SK-N-MC (cell line): Measurements from ENCODE around the gene EPHX1.
"Not testable (repeated sequence)": the region's sequence is repeated elsewhere in the genome, so short reads cannot be mapped to it uniquely, and the experiment has no call there.

Experiments used
- DNase-seq: peaks from one replicate; pipeline ENCODE4 v3.0.0-alpha.2; 2011; ENCODE audit warnings: low read depth, low spot score
- H3K27ac ChIP-seq: fragments of 200-600 bp; sonication (generic); 2 replicates; pipeline ENCODE4 v1.5.1; 2016; ENCODE audit warnings: mixed run types
- H3K36me3 ChIP-seq: fragments of 200-600 bp; sonication (generic); 2 replicates; pipeline ENCODE4 v1.6.1; 2017; ENCODE audit warnings: antibody characterized with exemption, low read length, mixed read lengths; ENCODE audit not compliant: insufficient read depth
- H3K4me3 ChIP-seq: fragments of 200-600 bp; sonication (generic); 2 replicates; pipeline ENCODE4 v1.5.1; 2016
- H3K9ac ChIP-seq: fragments of 200-600 bp; sonication (generic); 2 replicates; pipeline ENCODE4 v1.8.0; 2017; ENCODE audit warnings: mixed run types, mixed read lengths; ENCODE audit not compliant: insufficient read length
- H3K9me3 ChIP-seq: fragments of 200-600 bp; sonication (generic); 2 replicates; pipeline ENCODE4 v1.6.1; 2017; ENCODE audit warnings: low read depth, mild to moderate bottlenecking, antibody characterized with exemption, low read length, moderate library complexity, mixed read lengths
- EZH2 ChIP-seq: fragments of 200-600 bp; sonication (generic); IDR thresholded peaks from one replicate; pipeline ENCODE4 v1.6.1; 2017; ENCODE audit warnings: antibody characterized with exemption
- FOXP2 ChIP-seq: optimal IDR thresholded peaks from 2 replicates; pipeline ENCODE3; 2011; ENCODE audit warnings: mild to moderate bottlenecking, moderate library complexity; ENCODE audit not compliant: insufficient read depth; ENCODE audit errors: extremely low read length, control extremely low read depth
- POLR2AphosphoS5 ChIP-seq: IDR thresholded peaks from 2 replicates; pipeline ENCODE4 v1.6.1; 2012; ENCODE audit warnings: mild to moderate bottlenecking, low read depth, low read length, borderline replicate concordance

Gene EPHX1

DNA sequence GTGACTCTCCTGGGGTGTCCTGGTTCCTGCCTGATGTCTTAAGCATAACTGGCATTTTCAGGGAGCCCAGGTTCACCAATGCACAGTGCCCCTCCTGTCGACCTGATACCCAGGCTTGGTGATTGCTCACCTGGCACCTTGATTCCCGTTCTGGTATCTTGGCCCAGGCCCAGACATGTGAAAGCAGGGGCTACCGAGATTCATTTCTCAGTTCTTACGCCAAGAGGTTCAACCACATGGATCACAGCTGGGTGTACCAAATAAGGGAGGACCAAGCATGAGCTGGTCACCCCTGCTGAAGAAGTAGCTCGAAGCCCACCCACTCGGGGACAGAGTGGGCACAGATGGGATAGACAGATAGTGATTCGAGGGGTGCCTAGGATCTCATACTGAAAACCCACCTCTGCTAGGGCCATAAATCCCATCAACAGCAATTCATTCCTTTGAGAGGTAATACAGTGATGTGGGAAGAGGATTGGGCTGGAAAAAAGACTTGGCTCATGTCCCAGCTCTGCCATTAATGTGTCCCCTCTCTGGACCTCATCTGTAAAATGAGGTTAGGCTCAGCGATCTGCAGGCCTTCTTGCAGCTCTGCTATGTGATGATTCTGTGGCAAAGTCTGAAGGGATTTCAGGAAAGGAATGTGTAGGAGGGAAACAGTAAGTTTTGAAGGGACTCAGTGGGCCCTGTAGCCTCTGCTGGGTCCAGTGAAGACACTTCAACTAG is 2.7 kb downstream of the EPHX1 start:
- H3K27ac ChIP-seq: peak overlapping the region; percentile 78; the same call in 1 of the 2 replicates
- no peaks in the 10 kb centered on the region for H3K36me3 ChIP-seq
- H3K9ac ChIP-seq: no peak overlapping the region
- H3K9me3 ChIP-seq: no peaks in the 10 kb centered on the region
- H3K4me3 ChIP-seq: peak overlapping the region; percentile 80; the same call in 1 of the 2 replicates
- no peak for DNase-seq
- TF ChIP-seq POLR2AphosphoS5 (no peak), FOXP2 (no peak), EZH2 (no peak)

DNA sequence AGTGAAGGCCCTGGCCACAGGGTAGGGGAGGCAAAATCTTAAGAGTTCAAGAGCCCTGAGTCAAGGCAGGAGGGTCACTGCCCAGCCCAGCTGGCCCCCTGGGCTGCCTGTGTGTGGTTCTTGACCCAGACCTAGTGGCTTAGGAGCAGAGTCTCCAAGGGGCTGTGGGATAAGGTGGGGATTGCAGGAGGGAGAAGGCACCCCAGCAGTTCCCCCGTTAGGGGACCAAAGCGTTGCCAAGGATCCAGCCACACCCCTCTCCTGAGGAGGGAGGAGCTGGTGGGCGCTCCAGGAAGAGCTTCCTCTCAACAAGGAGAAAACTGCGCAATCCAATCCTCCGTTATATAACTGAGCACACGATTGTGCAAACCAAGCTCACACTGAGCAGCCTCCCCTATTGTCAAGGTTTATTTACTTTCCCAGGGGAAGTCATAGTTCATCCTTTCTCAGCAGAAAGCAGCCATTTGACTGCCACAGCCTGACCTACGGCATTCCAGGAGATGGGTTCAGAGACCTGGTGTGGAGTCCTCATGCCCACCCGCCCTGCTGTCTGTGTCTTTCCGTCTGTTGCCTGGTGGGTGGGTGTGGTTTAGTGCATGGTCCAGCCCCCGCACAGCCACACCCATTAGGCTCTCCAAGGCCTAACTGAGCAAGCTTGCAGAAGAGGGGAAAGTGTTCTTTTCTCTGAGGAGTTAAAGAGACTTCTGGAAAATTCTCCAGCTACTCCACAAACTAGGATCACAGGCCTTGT is 3.5 kb downstream of the EPHX1 start:
- Histone ChIP-seq H3K27ac (peak overlapping the region; percentile 78), H3K9me3 (no peaks in the 10 kb centered on the region), H3K4me3 (peak overlapping the region; percentile 80), H3K9ac (peak overlapping the region; percentile 54), H3K36me3 (no peaks in the 10 kb centered on the region)
- TF ChIP-seq POLR2AphosphoS5 (peak; percentile 56; the same call in 1 of the 2 replicates), FOXP2 (no peak)
- peak; percentile 70 for DNase-seq

DNA sequence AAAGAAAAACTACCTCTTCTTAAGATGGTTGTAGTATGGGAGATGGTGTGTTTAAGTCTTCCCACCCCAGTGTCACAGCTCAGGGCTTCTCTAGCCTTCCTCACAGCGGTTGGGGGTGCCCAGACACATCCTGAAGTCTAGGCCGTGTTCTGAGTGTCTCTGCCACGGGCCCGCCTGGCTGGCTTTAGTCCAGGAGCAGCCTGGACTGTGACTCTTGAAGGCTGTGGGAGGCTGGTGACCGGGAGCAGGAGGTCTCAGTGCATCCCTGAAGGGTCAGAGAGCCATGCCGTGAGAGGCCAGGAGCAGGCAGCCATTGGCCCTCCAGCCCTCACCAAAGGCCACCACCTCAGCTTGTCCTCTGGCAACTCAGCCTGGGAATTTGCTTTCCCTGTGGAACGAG is 4.5 kb downstream of the EPHX1 start:
- TF ChIP-seq POLR2AphosphoS5 (no peak), EZH2 (no peak), FOXP2 (no peak)
- DNase-seq: no peak
- H3K27ac ChIP-seq: 0 out of 2 replicates have a peak overlapping the region, but pooled peaks have one; percentile 78
- no peaks in the 10 kb centered on the region for H3K9me3 ChIP-seq
- no peaks in the 10 kb centered on the region for H3K36me3 ChIP-seq
- H3K9ac ChIP-seq: no peak overlapping the region
- no peak overlapping the region for H3K4me3 ChIP-seq

DNA sequence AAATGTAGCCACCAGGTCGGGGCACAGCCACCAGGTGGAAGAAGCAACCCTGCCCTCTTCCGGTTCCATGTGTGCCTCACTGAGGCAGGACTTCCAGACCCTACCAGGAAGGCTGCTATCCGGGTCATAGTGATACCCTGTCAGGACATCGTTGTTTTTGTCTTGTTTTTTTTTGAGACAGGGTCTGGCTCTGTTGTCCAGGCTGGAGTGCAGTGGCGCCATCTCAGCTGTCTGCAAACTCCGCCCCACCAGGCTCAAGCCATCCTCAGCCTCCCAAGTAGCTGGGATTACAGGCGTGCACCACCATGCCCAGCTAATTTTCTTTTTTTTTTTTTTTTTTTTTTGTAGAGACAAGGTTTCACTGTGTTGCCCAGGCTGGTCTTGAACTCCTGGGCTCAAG is 5.2 kb downstream of the EPHX1 start:
- not testable (repeated sequence) for H3K36me3 ChIP-seq, DNase-seq, H3K9me3 ChIP-seq, H3K27ac ChIP-seq, H3K9ac ChIP-seq, H3K4me3 ChIP-seq

DNA sequence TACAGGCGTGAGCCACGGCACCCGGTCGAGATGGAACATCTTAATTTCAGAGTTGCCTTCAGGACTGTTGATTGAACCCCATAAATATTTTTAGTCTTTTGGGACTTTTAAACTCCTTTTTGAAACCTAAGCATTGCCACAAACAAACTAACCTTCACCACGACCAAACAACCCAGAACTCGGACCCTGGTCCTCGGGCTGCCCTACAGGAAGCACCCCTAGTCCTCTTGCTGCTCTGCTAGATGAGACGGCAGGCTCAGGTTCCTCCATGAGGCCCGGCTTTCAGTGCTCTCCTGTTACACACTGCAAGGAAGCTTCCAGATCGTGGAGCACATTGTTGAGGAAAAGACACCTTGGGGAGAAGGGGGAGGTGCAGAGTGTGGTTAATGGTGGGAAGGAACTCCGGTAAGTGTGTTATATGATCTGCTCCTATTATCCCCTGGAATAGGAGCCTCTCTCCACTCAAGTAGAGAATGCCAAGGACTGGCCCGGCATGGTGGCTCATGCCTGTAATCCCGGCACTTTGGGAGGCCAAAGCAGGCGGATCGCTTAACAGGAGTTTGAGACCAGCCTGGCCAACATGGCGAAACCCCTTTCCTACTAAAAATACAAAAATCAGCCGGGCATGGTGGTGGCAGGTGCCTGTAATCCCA is 5.7 kb downstream of the EPHX1 start:
- Histone ChIP-seq H3K9me3 (no peaks in the 10 kb centered on the region), H3K36me3 (no peaks in the 10 kb centered on the region), H3K4me3 (no peak overlapping the region), H3K9ac (no peak overlapping the region), H3K27ac (no peak overlapping the region)
- no peak for DNase-seq
- no peak for TF ChIP-seq EZH2
- no peak for TF ChIP-seq POLR2AphosphoS5
- no peak for TF ChIP-seq FOXP2

DNA sequence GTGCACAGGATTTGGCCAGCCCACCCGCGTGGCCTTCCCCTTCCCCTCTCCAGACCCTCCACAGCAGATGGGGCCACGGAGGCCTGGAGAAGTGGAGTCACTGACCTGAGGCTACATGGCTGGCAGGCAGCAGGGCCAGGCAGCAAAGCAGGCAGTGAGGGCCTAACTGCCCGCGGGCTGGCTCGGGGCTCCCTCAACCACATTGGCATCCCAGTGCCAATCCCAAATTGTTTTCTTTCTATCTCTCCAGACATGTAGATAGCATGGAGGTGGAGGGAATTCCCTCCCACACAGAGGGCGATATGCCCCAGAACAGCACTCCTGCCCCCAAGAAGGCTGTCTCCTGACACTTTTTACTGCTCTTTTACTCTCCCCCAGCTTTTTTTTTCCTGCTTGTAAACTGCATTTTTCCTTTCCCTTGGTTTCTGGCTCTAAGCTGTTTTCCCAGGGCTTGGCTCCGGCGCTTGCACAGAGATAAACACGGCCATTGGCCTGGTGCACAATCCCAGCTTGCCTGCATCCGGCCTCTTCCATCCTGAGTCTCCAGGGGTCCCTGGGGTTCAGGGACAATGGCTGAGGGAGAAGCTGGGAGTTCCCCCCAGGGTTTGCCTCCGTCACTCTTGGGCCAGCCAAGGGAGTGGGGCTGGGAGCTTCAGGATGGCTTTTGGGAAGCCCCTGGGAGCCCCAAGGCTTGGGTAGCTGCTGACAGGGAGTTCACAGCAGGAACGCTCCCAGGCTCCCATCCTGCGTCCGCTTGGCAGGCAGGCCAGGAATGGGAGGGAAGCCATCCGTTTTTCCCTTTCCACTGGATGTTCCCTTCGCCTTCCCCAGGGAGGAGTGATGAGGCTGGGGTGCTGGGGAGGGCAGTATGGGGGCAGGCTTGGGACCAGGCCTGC is 7.0 kb downstream of the EPHX1 start:
- H3K9me3 ChIP-seq: no peaks in the 10 kb centered on the region
- H3K4me3 ChIP-seq: no peak overlapping the region
- H3K27ac ChIP-seq: no peak overlapping the region
- no peak overlapping the region for H3K9ac ChIP-seq
- no peak for TF ChIP-seq EZH2
- no peak for TF ChIP-seq POLR2AphosphoS5
- TF ChIP-seq FOXP2: no peak
- H3K36me3 ChIP-seq: no peaks in the 10 kb centered on the region
- DNase-seq: no peak

DNA sequence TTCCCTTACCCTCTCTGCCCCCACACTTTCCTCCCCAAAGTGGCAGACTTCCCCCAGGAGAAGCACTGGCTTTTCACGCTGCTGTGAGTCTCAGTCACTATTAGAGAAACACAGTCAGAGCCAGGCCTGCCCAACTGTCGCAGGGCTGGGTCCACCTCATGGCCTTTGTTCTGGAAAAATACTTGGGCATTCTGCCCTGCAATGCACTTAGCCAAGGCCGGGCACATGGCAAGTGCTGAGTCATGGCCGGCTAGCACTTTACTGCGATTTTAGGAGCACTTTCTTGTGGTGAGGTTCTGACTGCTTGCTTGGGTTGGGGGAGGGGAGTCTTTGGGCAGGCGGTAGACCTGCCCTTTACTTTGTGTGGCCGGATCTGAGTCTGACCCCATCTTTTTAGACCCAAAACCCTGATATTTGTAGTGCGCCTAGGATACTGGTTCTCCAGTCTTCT is 7.7 kb downstream of the EPHX1 start:
- no peak for TF ChIP-seq FOXP2
- no peak for TF ChIP-seq EZH2
- no peak overlapping the region for H3K27ac ChIP-seq

DNA sequence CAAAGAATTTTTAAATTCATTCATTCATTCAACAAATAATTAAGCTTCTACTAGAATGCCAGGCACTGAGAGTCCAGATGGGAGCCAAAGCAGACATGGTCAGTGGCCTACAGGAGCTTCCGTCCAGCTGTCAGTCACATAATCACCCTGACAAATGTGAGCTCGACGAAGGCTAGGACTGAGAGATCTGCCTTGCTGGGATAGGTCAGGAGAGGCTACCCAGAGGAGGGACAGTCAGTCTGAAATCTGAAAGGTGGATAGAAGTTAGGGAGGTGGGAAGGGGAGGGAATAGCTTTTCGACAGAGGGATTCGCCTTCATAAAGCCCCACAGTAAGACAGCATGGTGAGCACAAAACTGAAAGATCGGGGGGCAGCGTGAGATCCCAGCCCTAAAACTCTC is 8.3 kb downstream of the EPHX1 start:
- Histone ChIP-seq H3K9me3 (no peaks in the 10 kb centered on the region), H3K27ac (no peak overlapping the region), H3K9ac (no peak overlapping the region), H3K4me3 (no peak overlapping the region), H3K36me3 (no peaks in the 10 kb centered on the region)
- DNase-seq: no peak
- TF ChIP-seq EZH2: no peak
- no peak for TF ChIP-seq POLR2AphosphoS5
- TF ChIP-seq FOXP2: no peak

More for the DNA sequence above, 7.7 kb downstream of the EPHX1 start:
- Histone ChIP-seq H3K36me3 (no peaks in the 10 kb centered on the region), H3K4me3 (no peak overlapping the region), H3K9me3 (no peaks in the 10 kb centered on the region), H3K9ac (no peak overlapping the region)
- no peak for DNase-seq
